Stomach (tissue), 4 donors: ENCODE results near the gene CEMIP.

ENCODE experiments used
- POLR2A ChIP-seq, 4 donors: fragments of 450-650 bp; IDR thresholded peaks; one replicate each; pipeline ENCODE4 v1.6.1; 2016; ENCODE audit warnings: antibody characterized with exemption in 4 of 4, control low read depth in 2 of 4, mild to moderate bottlenecking in 1 of 4, moderate library complexity in 1 of 4
- POLR2AphosphoS5 ChIP-seq, 3 donors: sonication (generic); formaldehyde crosslinking; IDR thresholded peaks; one replicate each; pipeline ENCODE4 v1.6.1; 2016; ENCODE audit warnings: antibody characterized with exemption in 3 of 3
- TF ChIP-seq, protein P1 (sequence below), 7 experiments: fragments of 450-650 bp in 4 of 7; fragments of 200-600 bp in 3 of 7; sonication (generic) in 3 of 7; IDR thresholded peaks; one replicate each; pipeline ENCODE4 v1.5.1; 2016 to 2019; ENCODE audit warnings: antibody characterized with exemption in 7 of 7, control low read depth in 2 of 7, mild to moderate bottlenecking in 1 of 7

DNA sequence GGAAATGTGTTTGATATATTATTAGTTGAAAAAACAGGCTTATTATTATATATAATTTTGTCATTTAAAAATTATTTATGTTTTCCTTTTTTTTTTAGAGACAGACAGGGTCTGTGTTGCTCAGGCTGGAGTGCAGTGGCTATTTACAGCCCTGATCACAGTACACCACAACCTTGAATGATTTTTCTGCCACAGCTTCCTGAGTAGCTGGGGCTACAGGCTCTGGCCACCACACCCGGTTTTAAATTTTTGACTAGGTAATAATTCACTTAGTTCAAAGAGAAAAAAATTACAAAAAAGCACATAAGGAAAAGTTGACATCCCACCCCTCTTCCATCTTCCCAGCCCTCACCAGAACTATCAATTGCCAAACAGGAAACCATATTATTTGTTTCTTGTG is 4.7 kb upstream of the CEMIP start:
- TF ChIP-seq POLR2A (IDR thresholded peaks at IDR 0.05) (no peak), POLR2AphosphoS5 (IDR thresholded peaks at IDR 0.05) (no peak)
- TF ChIP-seq, protein P1, sequence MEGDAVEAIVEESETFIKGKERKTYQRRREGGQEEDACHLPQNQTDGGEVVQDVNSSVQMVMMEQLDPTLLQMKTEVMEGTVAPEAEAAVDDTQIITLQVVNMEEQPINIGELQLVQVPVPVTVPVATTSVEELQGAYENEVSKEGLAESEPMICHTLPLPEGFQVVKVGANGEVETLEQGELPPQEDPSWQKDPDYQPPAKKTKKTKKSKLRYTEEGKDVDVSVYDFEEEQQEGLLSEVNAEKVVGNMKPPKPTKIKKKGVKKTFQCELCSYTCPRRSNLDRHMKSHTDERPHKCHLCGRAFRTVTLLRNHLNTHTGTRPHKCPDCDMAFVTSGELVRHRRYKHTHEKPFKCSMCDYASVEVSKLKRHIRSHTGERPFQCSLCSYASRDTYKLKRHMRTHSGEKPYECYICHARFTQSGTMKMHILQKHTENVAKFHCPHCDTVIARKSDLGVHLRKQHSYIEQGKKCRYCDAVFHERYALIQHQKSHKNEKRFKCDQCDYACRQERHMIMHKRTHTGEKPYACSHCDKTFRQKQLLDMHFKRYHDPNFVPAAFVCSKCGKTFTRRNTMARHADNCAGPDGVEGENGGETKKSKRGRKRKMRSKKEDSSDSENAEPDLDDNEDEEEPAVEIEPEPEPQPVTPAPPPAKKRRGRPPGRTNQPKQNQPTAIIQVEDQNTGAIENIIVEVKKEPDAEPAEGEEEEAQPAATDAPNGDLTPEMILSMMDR (IDR thresholded peaks at IDR 0.05): no peak
